HG02678 (cell line): ENCODE measurements around the gene SNRPN.
"Not testable (repeated sequence)": the region's sequence is repeated elsewhere in the genome, so short reads cannot be mapped to it uniquely, and the experiment has no call there.

Source experiments
- ATAC-seq: cut with Tn5 transposase; IDR thresholded peaks from one replicate; pipeline ENCODE4 v1.9.1; 2021; ENCODE audit warnings: mild to moderate bottlenecking, moderate library complexity; ENCODE audit not compliant: unreplicated experiment

SNRPN gene

DNA sequence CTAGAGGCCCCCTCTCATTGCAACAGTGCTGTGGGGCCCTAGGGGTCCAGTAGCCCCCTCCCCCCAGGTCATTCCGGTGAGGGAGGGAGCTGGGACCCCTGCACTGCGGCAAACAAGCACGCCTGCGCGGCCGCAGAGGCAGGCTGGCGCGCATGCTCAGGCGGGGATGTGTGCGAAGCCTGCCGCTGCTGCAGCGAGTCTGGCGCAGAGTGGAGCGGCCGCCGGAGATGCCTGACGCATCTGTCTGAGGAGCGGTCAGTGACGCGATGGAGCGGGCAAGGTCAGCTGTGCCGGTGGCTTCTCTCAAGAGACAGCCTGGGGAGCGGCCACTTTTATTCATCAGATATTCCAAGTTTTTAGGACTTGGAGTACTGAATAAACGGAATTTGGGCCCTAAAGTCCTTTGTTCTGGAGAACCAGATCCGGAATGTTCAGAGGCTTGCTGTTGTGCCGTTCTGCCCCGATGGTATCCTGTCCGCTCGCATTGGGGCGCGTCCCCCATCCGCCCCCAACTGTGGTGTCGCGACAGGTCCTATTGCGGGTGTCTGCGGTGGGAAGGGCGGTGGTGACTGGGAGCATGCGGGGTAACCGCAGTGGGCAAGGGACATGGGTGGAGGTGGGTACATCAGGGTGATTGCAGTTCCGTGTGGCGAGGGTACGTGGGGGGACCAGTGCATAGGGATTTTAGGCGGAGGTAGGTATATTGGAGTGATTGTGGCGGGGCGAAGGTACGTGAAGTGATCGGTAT is at the start of gene SNRPN, which contains the start of gene SNURF:
Gene SNRPN (plus strand): TSS at position 205 of the 748 bp plus-strand sequence. CDS start 19,467 bp downstream, outside the sequence.
Gene SNURF (plus strand): TSS at position 205 of the 748 bp plus-strand sequence. CDS start 62 bp downstream, at position 267.
- peak; percentile 56 for ATAC-seq

DNA sequence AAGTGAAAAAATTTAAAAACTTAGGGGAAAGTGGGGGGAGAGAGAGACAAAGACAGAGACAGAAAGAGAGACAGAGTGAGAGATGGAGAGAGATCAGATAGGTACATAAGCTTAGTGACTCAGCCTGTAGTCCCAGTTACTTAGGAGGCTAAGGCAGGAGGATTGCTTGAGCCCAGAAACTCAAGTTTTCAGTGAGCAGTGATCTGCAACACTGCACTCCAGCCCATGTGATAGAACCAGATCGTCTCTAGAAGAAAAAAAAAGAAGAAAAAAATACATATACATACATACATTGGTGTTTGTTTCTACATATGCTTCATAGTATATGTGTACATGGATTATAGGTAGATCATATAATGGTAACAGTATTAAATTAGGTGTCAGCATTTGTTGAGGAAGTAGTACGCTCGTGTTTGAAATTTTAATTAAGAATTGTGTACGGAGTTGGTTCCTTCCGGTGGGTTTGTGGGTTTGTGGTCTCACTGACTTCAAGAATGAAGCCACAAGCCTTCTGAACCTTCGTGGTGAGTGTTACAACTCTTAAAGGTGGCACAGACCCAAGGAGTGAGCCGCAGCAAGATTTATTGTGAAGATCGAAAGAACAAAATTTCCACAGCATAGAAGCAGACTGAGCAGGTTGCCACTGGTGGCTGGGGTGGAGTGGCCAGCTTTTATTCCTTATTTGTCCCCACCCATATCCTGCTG is 38.3 kb upstream of the SNRPN start:
- no peak for ATAC-seq

DNA sequence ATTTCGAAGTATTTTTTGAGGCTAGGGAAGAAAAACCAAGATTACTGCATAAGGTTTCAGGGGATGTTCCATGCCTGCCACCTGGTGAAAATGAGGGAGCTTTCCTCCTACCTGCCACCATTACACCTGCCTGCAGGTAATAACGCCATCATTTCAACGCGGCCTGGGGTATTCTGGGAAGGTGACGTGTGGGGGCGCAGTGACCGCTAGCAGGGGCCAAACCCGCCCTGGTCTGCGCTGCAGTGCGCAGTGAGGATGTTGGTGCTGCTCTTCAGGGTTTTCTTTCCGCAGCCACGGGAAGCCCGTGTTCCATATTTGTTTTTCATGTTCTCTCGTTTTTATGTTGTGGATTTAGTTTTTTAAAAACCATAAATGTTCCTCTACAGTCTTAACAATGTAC is 37.4 kb upstream of the SNRPN start:
- ATAC-seq: no peak

DNA sequence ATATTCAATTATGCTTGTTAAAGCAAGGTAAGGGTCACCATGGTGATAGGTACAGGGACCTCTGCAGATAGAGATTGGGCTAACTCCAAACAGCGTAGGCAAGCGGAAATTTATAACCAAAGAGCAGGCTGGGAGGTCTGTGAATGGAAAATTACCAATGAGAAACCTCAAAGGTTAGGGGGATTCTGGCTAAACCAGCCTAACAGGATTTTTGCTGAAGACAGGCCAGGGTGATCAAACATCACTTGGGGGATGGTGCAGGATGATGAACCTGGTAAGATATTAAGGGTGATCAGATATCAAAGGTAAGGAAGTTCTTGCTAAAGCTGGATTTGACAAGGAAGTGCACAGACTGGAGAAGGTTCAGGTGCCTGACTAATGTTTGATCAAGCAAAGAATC is 35.3 kb upstream of the SNRPN start:
- ATAC-seq: no peak

GRCh38 chr15:24922781-24923180 is 32.0 kb upstream of the SNRPN start:
- not testable (repeated sequence) for ATAC-seq

- no peak for ATAC-seq
Observed at GRCh38 chr15:24924153-24924552, 30.6 kb upstream of the SNRPN start.

- ATAC-seq: no peak
Observed at GRCh38 chr15:24924621-24925020, 30.2 kb upstream of the SNRPN start.

DNA sequence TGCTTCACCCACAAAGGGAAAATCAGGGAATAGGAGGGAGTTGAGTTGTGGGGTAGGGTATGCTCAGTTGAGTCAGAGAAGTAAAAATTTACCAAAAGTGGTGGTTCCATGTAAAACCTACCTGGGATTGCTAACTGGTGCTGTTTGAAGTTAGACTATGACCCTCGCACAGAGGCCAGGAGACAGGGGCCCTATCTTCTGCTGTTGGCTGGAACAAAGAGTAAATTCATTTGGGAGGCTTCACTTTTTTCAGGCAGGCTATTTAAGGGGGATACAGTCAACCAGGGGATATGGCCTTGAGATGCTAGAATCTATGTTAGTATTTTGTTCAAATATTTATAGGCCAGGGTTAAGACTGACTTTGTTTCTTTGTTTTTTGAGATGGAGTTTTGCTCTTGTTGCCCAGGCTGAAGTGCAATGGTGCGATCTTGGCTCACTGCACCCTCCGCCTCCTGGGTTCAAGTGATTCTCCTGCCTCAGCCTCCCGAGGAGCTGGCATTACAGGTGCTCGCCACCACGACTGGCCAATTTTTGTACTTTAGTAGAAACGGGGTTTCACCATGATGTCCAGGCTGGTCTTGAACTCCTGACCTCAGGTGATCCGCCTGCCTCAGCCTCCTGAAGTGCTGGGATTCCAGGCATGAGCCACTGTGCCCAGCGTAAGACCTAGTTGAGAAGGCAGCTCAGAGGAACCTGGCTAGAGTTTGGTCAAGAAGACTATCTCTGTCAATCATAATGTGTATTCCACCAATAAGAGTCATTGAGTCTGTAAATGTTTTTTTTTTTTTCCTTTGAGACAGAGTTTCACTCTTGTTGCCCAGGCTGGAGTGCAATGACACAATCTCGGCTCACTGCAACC is 22.7 kb upstream of the SNRPN start:
- not testable (repeated sequence) for ATAC-seq

- no peak for ATAC-seq
Observed at GRCh38 chr15:24933716-24934115, 21.1 kb upstream of the SNRPN start.

GRCh38 chr15:24938224-24938623 is 16.6 kb upstream of the SNRPN start:
- not testable (repeated sequence) for ATAC-seq

DNA sequence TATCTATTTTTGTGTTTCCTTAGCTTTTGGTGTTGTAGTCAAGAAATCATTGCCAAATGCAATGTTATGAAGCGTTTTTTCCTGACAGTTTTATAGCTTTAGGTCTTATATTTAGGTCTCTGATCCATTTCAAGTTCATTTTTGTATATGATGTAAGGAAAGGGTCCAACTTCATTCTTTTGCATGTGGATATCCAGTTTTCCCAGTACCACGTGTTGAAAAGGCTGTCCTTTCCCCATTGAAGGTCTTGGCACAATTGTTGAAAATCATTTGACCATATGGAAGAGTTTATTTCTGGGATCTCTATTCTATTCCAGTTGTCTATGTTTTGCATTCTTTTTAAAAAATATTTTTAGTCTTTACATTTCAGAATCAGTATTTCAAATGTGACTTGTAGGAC is 14.6 kb upstream of the SNRPN start:
- no peak for ATAC-seq

DNA sequence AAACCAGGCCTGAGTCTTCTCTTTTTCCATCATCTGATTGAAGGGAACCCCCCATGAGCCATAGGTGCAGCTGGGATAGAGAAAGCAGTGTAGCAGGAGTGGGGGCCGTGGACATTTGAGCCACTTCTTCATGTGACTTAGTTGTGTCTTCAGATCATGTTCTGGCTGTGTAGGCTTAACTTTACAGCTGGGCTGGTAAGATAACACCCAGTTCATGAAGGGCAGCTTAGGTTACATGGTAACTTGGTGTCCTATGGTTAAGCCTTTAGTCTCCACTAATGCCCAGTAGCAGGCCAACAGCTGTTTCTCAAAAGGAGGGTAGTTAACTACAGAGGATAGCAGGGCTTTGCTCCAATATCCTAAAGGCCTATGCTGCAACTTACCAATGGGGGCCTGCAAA is 11.4 kb upstream of the SNRPN start:
- ATAC-seq: no peak

DNA sequence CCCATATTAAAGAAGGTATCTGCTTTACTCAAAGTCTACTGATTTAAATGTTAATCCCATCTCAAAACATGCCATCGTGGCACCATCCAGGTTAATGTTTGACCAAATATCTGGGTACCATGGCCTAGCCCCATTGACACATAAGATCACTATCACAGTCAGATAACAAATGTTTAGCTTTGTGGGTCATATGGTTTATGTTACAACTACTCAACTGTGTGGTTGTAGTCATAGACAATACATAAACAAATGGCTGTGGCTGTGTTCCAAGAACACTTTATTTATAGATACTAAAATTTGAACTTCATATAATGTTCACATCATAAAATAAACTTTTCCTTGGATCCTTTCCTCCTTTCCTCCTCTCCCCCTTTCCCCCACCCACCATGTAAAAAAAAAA is 9.8 kb upstream of the SNRPN start:
- no peak for ATAC-seq

- no peak for ATAC-seq
Observed at GRCh38 chr15:24945711-24946110, 9.1 kb upstream of the SNRPN start.

GRCh38 chr15:24948495-24948894 is 6.3 kb upstream of the SNRPN start:
- no peak for ATAC-seq

- ATAC-seq: no peak
Observed at GRCh38 chr15:24955531-24955921, 739 bp downstream of the SNRPN start.

DNA sequence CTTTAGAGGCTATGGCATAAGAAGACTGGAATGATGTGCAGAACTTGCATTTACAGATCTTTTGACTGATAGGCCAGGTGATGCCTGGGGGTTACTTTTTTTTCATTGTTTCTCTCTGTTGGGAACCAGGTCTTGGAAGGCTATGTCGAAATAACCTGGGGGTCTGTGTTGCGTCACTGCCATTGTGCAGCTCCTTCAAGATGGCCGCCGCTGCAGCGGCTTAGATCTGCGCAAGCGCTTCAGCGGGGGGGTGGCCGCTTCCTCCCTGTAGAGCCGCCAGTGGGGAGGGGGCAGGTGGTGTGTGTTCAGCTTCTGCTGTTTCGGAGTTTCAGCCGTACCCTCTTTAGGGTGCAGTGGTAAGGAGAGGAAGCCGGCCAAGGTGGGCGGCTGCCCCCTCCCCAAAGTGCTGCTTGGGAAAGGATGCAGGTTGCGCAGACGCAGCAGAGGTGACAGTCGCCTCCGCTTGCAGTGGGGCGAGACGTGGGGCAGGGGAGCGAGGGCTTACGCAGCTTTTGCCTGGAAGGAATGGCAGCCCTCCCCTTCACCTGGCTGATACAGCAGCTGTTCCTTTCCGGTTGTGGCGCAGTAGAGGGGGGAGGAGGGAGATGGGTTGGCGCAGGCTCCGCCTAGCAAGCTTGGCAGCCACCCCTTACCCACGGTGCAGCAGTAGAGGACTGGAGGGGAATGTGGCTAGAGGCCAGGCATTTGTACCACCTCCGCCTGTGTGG is 1.5 kb downstream of the SNRPN start:
- peak; percentile 74 for ATAC-seq

DNA sequence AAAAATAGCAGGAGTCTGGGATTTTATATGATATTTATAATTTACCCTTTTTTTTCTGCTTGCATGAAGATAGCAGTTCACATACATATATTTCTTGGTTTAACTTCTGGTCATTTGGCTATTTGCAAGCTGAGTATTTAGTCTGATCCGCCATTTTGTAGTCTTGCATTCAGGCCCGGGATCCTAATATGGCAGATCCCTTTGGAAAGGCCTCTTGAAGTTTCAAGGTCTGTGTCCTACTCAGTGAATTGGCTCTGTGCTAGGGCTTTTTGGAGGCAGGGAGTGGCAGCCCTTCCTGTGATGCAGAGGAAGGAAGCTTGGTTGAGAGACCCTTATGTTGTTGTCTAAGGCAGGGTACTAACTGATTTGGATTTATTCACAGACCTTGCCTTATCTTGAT is 2.9 kb downstream of the SNRPN start:
- ATAC-seq: no peak

- no peak for ATAC-seq
Observed at GRCh38 chr15:24961967-24962366, 7.2 kb downstream of the SNRPN start.

DNA sequence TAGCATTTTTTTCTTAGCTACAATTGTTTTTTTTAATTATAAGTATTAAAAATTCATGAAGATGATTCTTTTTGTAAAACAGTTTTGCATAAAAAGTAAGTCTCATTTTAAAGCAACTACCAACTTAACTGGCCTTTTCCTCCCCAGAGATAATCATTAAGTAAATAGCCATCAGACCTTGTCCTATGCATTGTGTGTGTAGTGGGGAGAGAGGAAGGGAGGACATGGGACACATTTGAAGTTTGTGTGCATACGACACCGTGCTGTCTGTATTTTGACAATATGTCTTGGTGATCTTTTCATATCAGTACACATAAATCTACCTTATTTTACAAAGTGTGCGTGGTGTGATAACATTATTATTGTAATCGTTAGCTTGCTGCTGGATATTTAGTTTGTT is 8.1 kb downstream of the SNRPN start:
- no peak for ATAC-seq
